SK-N-SH (cell line): ENCODE data around the gene AP3S2. TPM values are rescaled to one million over a fixed set of nuclear protein-coding genes. Genes with fewer than 3 reads are reported as not detected.

Experiments used
- CTCF ChIA-PET: fragments of 300-600, 350-600 bp; formaldehyde crosslinking; extraction: SDS; loops from one replicate; lab custom pipeline; 2021; lab: Yijun Ruan, JAX
- POLR2A ChIA-PET: fragments of 350-600 bp; sonication (Branson Sonifier 250); formaldehyde crosslinking; extraction: SDS; loops from one replicate; lab custom pipeline; 2020; ENCODE audit warnings: antibody characterized with exemption, inconsistent platforms; lab: Yijun Ruan, JAX
- DNase-seq: peaks from one replicate; pipeline ENCODE4 v3.0.0; 2012
- H2AFZ ChIP-seq: fragments of 200-600 bp; sonication (generic); 2 replicates; pipeline ENCODE4 v1.8.1; 2016; ENCODE audit warnings: antibody characterized with exemption, mild to moderate bottlenecking, low read depth
- H3F3A ChIP-seq: fragments of 200-600 bp; sonication (generic); replicated peaks from 2 replicates; pipeline ENCODE3; 2016; ENCODE audit warnings: antibody characterized with exemption, mild to moderate bottlenecking; ENCODE audit not compliant: insufficient read depth
- H3K27ac ChIP-seq, 2 experiments: fragments of 200-500 bp in 1 of 2; fragments of 200-600 bp in 1 of 2; sonication (Bioruptor generic) in 1 of 2; sonication (generic), shearing (Covaris generic) in 1 of 2; 2 replicates each; pipeline versions ENCODE4 v1.5.1 to v1.6.1; 2014 to 2016; ENCODE audit warnings: low read depth in 2 of 2, inconsistent platforms in 1 of 2, low read length in 1 of 2, mild to moderate bottlenecking in 1 of 2, mixed read lengths in 1 of 2
- H3K27me3 ChIP-seq: fragments of 200-600 bp; sonication (generic), shearing (Covaris generic); 2 replicates; pipeline ENCODE4 v1.6.1; 2016; ENCODE audit warnings: mixed run types; ENCODE audit not compliant: insufficient read depth
- H3K36me3 ChIP-seq, 2 experiments: fragments of 200-500 bp in 1 of 2; fragments of 200-600 bp in 1 of 2; sonication (Bioruptor generic) in 1 of 2; sonication (generic) in 1 of 2; replicated peaks in 1 of 2; 2 replicates each; pipeline versions ENCODE3 to v1.5.1; 2014 to 2016; ENCODE audit warnings: low read length in 1 of 2, mild to moderate bottlenecking in 1 of 2; ENCODE audit not compliant: insufficient read depth in 2 of 2, control insufficient read depth in 1 of 2
- H3K4me1 ChIP-seq, 2 experiments: fragments of 200-500 bp in 1 of 2; fragments of 200-600 bp in 1 of 2; sonication (Bioruptor generic) in 1 of 2; sonication (generic), shearing (Covaris generic) in 1 of 2; 2 replicates each; pipeline versions ENCODE4 v1.5.1 to v1.6.1; 2014 to 2016; ENCODE audit warnings: low read depth in 1 of 2, low read length in 1 of 2, mixed run types in 1 of 2; ENCODE audit not compliant: insufficient read depth in 2 of 2, control insufficient read depth in 1 of 2
- H3K4me2 ChIP-seq: fragments of 200-600 bp; sonication (generic), shearing (Covaris generic); 2 replicates; pipeline ENCODE4 v1.6.1; 2017; ENCODE audit warnings: mixed run types
- H3K4me3 ChIP-seq, 2 experiments: fragments of 200-500 bp in 1 of 2; fragments of 200-600 bp in 1 of 2; sonication (Bioruptor generic) in 1 of 2; sonication (generic), shearing (Covaris generic) in 1 of 2; 2 replicates each; pipeline versions ENCODE4 v1.5.1 to v1.8.1; 2014 to 2016; ENCODE audit warnings: low read depth in 2 of 2, inconsistent platforms in 1 of 2, low read length in 1 of 2, mild to moderate bottlenecking in 1 of 2, mixed read lengths in 1 of 2, moderate library complexity in 1 of 2
- H3K79me2 ChIP-seq: fragments of 200-600 bp; sonication (generic); 2 replicates; pipeline ENCODE4 v1.8.1; 2017; ENCODE audit warnings: mild to moderate bottlenecking; ENCODE audit not compliant: insufficient read depth
- H3K9ac ChIP-seq: fragments of 200-600 bp; sonication (generic); 2 replicates; pipeline ENCODE4 v1.6.1; 2017; ENCODE audit warnings: mixed run types
- H3K9me2 ChIP-seq: fragments of 200-600 bp; sonication (generic); 2 replicates; pipeline ENCODE4 v1.6.1; 2017; ENCODE audit warnings: mixed run types
- H3K9me3 ChIP-seq: fragments of 200-600 bp; sonication (generic); 2 replicates; pipeline ENCODE4 v1.6.1; 2017; ENCODE audit warnings: mixed run types, mild to moderate bottlenecking, moderate library complexity
- H4K20me1 ChIP-seq: fragments of 200-600 bp; sonication (generic); 2 replicates; pipeline ENCODE4 v1.6.1; 2017; ENCODE audit warnings: mild to moderate bottlenecking, mixed run types; ENCODE audit not compliant: insufficient read depth
- CHD2 ChIP-seq: fragments of 150-350 bp; IDR thresholded peaks from 2 replicates; pipeline ENCODE4 v1.6.1; 2018; ENCODE audit warnings: low read length; ENCODE audit not compliant: partially characterized antibody
- CTCF ChIP-seq: fragments of 200-600 bp; sonication (generic); IDR thresholded peaks from 2 replicates; pipeline ENCODE4 v1.6.1; 2017; ENCODE audit warnings: antibody characterized with exemption, mild to moderate bottlenecking, moderate library complexity
- ELF1 ChIP-seq: IDR thresholded peaks from 2 replicates; pipeline ENCODE4 v1.4.0; 2012
- FOXJ3 ChIP-seq: sonication (generic); formaldehyde crosslinking; IDR thresholded peaks from 2 replicates; pipeline ENCODE4 v1.5.1; 2020; ENCODE audit warnings: mild to moderate bottlenecking, missing genetic modification reagents
- FOXM1 ChIP-seq: IDR thresholded peaks from 2 replicates; pipeline ENCODE4 v1.4.0; 2012; ENCODE audit warnings: low read depth, mild to moderate bottlenecking
- JUND ChIP-seq: IDR thresholded peaks from 2 replicates; pipeline ENCODE4 v1.4.0; 2012
- NFIC ChIP-seq: IDR thresholded peaks from 2 replicates; pipeline ENCODE4 v1.4.0; 2012; ENCODE audit warnings: borderline replicate concordance
- RAD21 ChIP-seq: IDR thresholded peaks from 2 replicates; pipeline ENCODE4 v1.6.1; 2012; ENCODE audit warnings: mild to moderate bottlenecking, low read length
- REST ChIP-seq: IDR thresholded peaks from 2 replicates; pipeline ENCODE4 v1.6.1; 2012; ENCODE audit warnings: mild to moderate bottlenecking, low read depth, low read length, moderate library complexity
- RFX5 ChIP-seq: IDR thresholded peaks from 2 replicates; pipeline ENCODE4 v1.6.1; 2012; ENCODE audit warnings: mild to moderate bottlenecking, improper control_type of control experiment, low read length
- RXRA ChIP-seq: IDR thresholded peaks from 2 replicates; pipeline ENCODE4 v1.4.0; 2012; ENCODE audit warnings: low read depth, mild to moderate bottlenecking, borderline replicate concordance
- SMC3 ChIP-seq: IDR thresholded peaks from 2 replicates; pipeline ENCODE4 v1.6.1; 2012; ENCODE audit warnings: low read depth, low read length, improper control_type of control experiment
- TEAD4 ChIP-seq: IDR thresholded peaks from 2 replicates; pipeline ENCODE4 v1.4.0; 2012; ENCODE audit warnings: mild to moderate bottlenecking, borderline replicate concordance; ENCODE audit not compliant: insufficient read depth
- ZBTB33 ChIP-seq: IDR thresholded peaks from 2 replicates; pipeline ENCODE4 v1.4.0; 2012; ENCODE audit warnings: low read depth, borderline replicate concordance
- WGBS: methylation state at CpG from one replicate; pipeline ENCODE4 v1.1.6; 2017; ENCODE audit warnings: low lambda C conversion rate; 5-methylcytosine and 5-hydroxymethylcytosine counted together
- polyA plus RNA-seq, 3 experiments: library from polyadenylated mRNA; depleted of rRNA; stranded (reverse); fragments of >200 nt; gene quantifications; 2 replicates each; pipeline ENCODE4 v1.2.3, GENCODE V29; 2012

The AP3S2 gene
- polyA plus RNA-seq, 1 of the 3 experiments (the other 2 are of a cell fraction): 11.9 TPM

- Histone ChIP-seq H3K27ac (no peak overlapping the region), H3K9me2 (no peaks in the 10 kb centered on the region), H3K27me3 (no peaks in the 10 kb centered on the region), H4K20me1 (no peaks in the 10 kb centered on the region), H3K4me3 (no peak overlapping the region), H3K36me3 (no peaks in the 10 kb centered on the region), H3K4me1 (peaks cover 0 to 4% of the 10 kb centered on the region in 2 experiments; a peak in 1 of 4 replicates), H3K79me2 (no peaks in the 10 kb centered on the region), H3K4me2 (no peak overlapping the region), H3F3A (peaks cover 11% of the 10 kb centered on the region), H2AFZ (no peak overlapping the region), H3K9me3 (no peaks in the 10 kb centered on the region), H3K9ac (no peak overlapping the region)
- WGBS: 80% methylated on average over 10 of the region's 10 CpGs
- POLR2A ChIA-PET: no interaction called here
- no peak for TF ChIP-seq TEAD4
- TF ChIP-seq JUND: no peak
- no peak for TF ChIP-seq CHD2
- no peak for TF ChIP-seq CTCF
- no peak for TF ChIP-seq RAD21
- no peak for TF ChIP-seq NFIC
- no peak for TF ChIP-seq FOXJ3
- no peak for TF ChIP-seq SMC3
- no peak for TF ChIP-seq REST
- no peak for TF ChIP-seq RFX5
- no peak for TF ChIP-seq FOXM1
- no peak for TF ChIP-seq RXRA
- TF ChIP-seq ELF1: no peak
- no peak for TF ChIP-seq ZBTB33
- CTCF ChIA-PET: interaction anchor here (0.8 to 0.9 kb wide), 2 partner anchors 10 to 57 kb away, joined by 3 read pairs; no protein-coding TSS in a partner anchor
- DNase-seq: no peak
Measured at GRCh38 chr15:89817701-89818280, 76.0 kb downstream of the AP3S2 start.
